DND-41 (cell line): ENCODE data around the gene IGFL1.

ENCODE experiments used
- ATAC-seq: fragments of 200-7000 bp; cut with Tn5 transposase; 3 replicates; pipeline ENCODE4 v1.9.1; 2021; ENCODE audit warnings: low read depth; ENCODE audit not compliant: insufficient read depth
- DNase-seq: peaks from one replicate; pipeline ENCODE4 v3.0.0-alpha.2; 2020
- H2AFZ ChIP-seq: 2 replicates; pipeline ENCODE4 v1.6.0; 2012; ENCODE audit warnings: low read depth, low read length
- H3K27ac ChIP-seq: 2 replicates; pipeline ENCODE4 v1.5.1; 2012; ENCODE audit warnings: low read length, inconsistent platforms
- H3K27me3 ChIP-seq: fragments of 200-600 bp; sonication (generic); 2 replicates; pipeline ENCODE4 v1.6.0; 2012; ENCODE audit warnings: low read length, mild to moderate bottlenecking, inconsistent platforms; ENCODE audit not compliant: insufficient read depth, poor library complexity
- H3K36me3 ChIP-seq: 2 replicates; pipeline ENCODE4 v1.5.1; 2012; ENCODE audit warnings: low read length, inconsistent platforms; ENCODE audit not compliant: insufficient read depth
- H3K4me1 ChIP-seq: 2 replicates; pipeline ENCODE4 v1.5.1; 2012; ENCODE audit warnings: mild to moderate bottlenecking, low read length; ENCODE audit not compliant: insufficient read depth
- H3K4me2 ChIP-seq: 2 replicates; pipeline ENCODE4 v1.6.0; 2012; ENCODE audit warnings: mild to moderate bottlenecking, moderate library complexity, low read length, inconsistent platforms; ENCODE audit not compliant: insufficient read depth
- H3K4me3 ChIP-seq, 2 experiments: fragments of 200-600 bp in 1 of 2; shearing (Covaris generic) in 1 of 2; 2 replicates each; pipeline ENCODE4 v1.5.1; 2012 to 2016; ENCODE audit warnings: inconsistent platforms in 2 of 2, low read length in 2 of 2, mild to moderate bottlenecking in 2 of 2, low read depth in 1 of 2, moderate library complexity in 1 of 2
- H3K79me2 ChIP-seq: 2 replicates; pipeline ENCODE4 v1.6.0; 2012; ENCODE audit warnings: low read length, inconsistent platforms; ENCODE audit not compliant: insufficient read depth
- H3K9ac ChIP-seq: 2 replicates; pipeline ENCODE4 v1.6.0; 2012; ENCODE audit warnings: low read depth, mild to moderate bottlenecking, inconsistent platforms, low read length, moderate library complexity
- H3K9me3 ChIP-seq: 2 replicates; pipeline ENCODE4 v1.5.1; 2012; ENCODE audit warnings: low read length, moderate library complexity, mild to moderate bottlenecking, inconsistent platforms; ENCODE audit not compliant: insufficient read depth, severe bottlenecking
- H4K20me1 ChIP-seq: 2 replicates; pipeline ENCODE4 v1.6.0; 2012; ENCODE audit warnings: low read length; ENCODE audit not compliant: insufficient read depth
- CTCF ChIP-seq: IDR thresholded peaks from 2 replicates; pipeline ENCODE4 v1.5.1; 2012; ENCODE audit warnings: borderline replicate concordance, low read length, moderate library complexity, mild to moderate bottlenecking; ENCODE audit not compliant: poor library complexity, severe bottlenecking; ENCODE audit errors: extremely low read depth
- EZH2 ChIP-seq: IDR thresholded peaks from 3 replicates; pipeline ENCODE4 v1.6.1; 2012; ENCODE audit warnings: borderline replicate concordance, low read depth, mild to moderate bottlenecking, moderate library complexity, low read length, inconsistent platforms; ENCODE audit not compliant: severe bottlenecking

The IGFL1 gene

DNA sequence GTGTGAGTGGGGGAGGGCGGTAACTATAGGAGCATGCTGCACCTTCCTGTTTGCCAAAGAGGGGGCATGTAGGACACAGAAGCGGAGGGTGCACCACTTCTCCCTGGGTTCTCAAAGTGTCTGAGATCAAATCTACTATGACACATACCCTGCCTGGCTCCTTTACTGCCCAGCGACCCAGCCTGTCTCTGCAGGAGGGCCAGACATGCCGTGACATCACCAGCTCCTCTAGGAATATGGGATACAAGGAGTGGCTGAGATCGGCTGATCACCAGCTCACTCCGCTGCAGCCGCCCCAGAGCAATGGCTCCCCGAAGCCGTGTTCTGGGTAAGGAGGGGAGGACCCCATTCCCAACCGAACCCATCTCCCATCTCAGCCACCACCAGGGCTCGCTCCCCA, 16.4 kb upstream of the IGFL1 start:
- Histone ChIP-seq H3K27me3 (peaks cover 4% of the 10 kb centered on the region), H3K4me3 (no peak overlapping the region), H3K4me2 (no peak overlapping the region), H3K4me1 (no peaks in the 10 kb centered on the region), H3K9ac (no peak overlapping the region), H3K36me3 (no peaks in the 10 kb centered on the region), H4K20me1 (no peaks in the 10 kb centered on the region; the same call in 1 of the 2 replicates), H2AFZ (no peak overlapping the region), H3K79me2 (no peaks in the 10 kb centered on the region), H3K9me3 (no peaks in the 10 kb centered on the region), H3K27ac (no peak overlapping the region)
- TF ChIP-seq CTCF (no peak), EZH2 (no peak)
- ATAC-seq (no peak), DNase-seq (no peak)

- no peak overlapping the region for H3K4me3 ChIP-seq
- TF ChIP-seq EZH2 (no peak), CTCF (no peak)
- no peaks in the 10 kb centered on the region; the same call in 1 of the 2 replicates for H4K20me1 ChIP-seq
- H3K9ac ChIP-seq: no peak overlapping the region
- no peak overlapping the region for H3K27ac ChIP-seq
- H3K4me1 ChIP-seq: no peaks in the 10 kb centered on the region
- H3K9me3 ChIP-seq: no peaks in the 10 kb centered on the region
- no peaks in the 10 kb centered on the region for H3K36me3 ChIP-seq
- H3K79me2 ChIP-seq: no peaks in the 10 kb centered on the region
- no peak for DNase-seq
- no peak overlapping the region for H2AFZ ChIP-seq
- no peaks in the 10 kb centered on the region for H3K27me3 ChIP-seq
- H3K4me2 ChIP-seq: no peak overlapping the region
- no peak for ATAC-seq
Measured at GRCh38 chr19:46213806-46214205, 15.7 kb upstream of the IGFL1 start.

- peaks cover 3% of the 10 kb centered on the region; the same call in 1 of the 2 replicates for H4K20me1 ChIP-seq
- no peak overlapping the region for H3K9ac ChIP-seq
- no peak overlapping the region for H3K27ac ChIP-seq
- TF ChIP-seq CTCF (no peak), EZH2 (no peak)
- H3K27me3 ChIP-seq: no peaks in the 10 kb centered on the region
- H2AFZ ChIP-seq: no peak overlapping the region
- no peaks in the 10 kb centered on the region for H3K9me3 ChIP-seq
- H3K4me1 ChIP-seq: no peaks in the 10 kb centered on the region
- no peak overlapping the region for H3K4me2 ChIP-seq
- no peaks in the 10 kb centered on the region for H3K36me3 ChIP-seq
- DNase-seq (no peak), ATAC-seq (no peak)
- no peaks in the 10 kb centered on the region for H3K79me2 ChIP-seq
- no peak overlapping the region for H3K4me3 ChIP-seq
Measured at GRCh38 chr19:46216612-46217011, 12.9 kb upstream of the IGFL1 start.

- H3K36me3 ChIP-seq: no peaks in the 10 kb centered on the region
- no peak for DNase-seq
Measured at GRCh38 chr19:46217476-46217875, 12.1 kb upstream of the IGFL1 start.

More at GRCh38 chr19:46217476-46217875, 12.1 kb upstream of the IGFL1 start:
- ATAC-seq: no peak
- H3K79me2 ChIP-seq: no peaks in the 10 kb centered on the region
- H2AFZ ChIP-seq: no peak overlapping the region
- no peaks in the 10 kb centered on the region for H3K4me1 ChIP-seq
- peaks cover 3% of the 10 kb centered on the region; the same call in 1 of the 2 replicates for H4K20me1 ChIP-seq
- H3K4me2 ChIP-seq: no peak overlapping the region
- TF ChIP-seq EZH2: no peak
- TF ChIP-seq CTCF: no peak
- no peaks in the 10 kb centered on the region for H3K27me3 ChIP-seq
- no peak overlapping the region for H3K4me3 ChIP-seq
- H3K27ac ChIP-seq: no peak overlapping the region
- no peaks in the 10 kb centered on the region for H3K9me3 ChIP-seq
- no peak overlapping the region for H3K9ac ChIP-seq
